Naive B cell (primary cell): ENCODE measurements around the gene CHD6. TPM values are rescaled to one million over a fixed set of nuclear protein-coding genes. Genes with fewer than 3 reads are reported as not detected.

Experiments
- ATAC-seq, 2 donors: fragments of 150-1000 bp; cut with Tn5 transposase; 2 replicates each; pipeline ENCODE4 v1.10.0; 2021; ENCODE audit warnings: low read depth in 2 of 2, mild to moderate bottlenecking in 2 of 2, moderate library complexity in 2 of 2
- DNase-seq: peaks from one replicate; pipeline ENCODE4 v3.0.0; 2022
- H3K27ac Mint-ChIP-seq, 6 donors: one replicate each; pipeline ENCODE4 v1.8.0; 2020 to 2022; ENCODE audit warnings: mild to moderate bottlenecking in 6 of 6, mixed read lengths in 6 of 6, moderate library complexity in 5 of 6, inconsistent platforms in 2 of 6
- H3K27me3 Mint-ChIP-seq, 3 donors: one replicate each; pipeline ENCODE4 v1.8.0; 2021 to 2022; ENCODE audit warnings: mixed read lengths in 3 of 3, mild to moderate bottlenecking in 1 of 3
- H3K36me3 Mint-ChIP-seq, 2 donors: one replicate each; pipeline ENCODE4 v1.8.0; 2020 to 2022; ENCODE audit warnings: mixed read lengths in 2 of 2, inconsistent platforms in 1 of 2, mild to moderate bottlenecking in 1 of 2
- H3K4me1 Mint-ChIP-seq, 3 donors: one replicate each; pipeline ENCODE4 v1.8.0; 2020 to 2022; ENCODE audit warnings: mixed read lengths in 3 of 3, inconsistent platforms in 1 of 3, mild to moderate bottlenecking in 1 of 3, moderate library complexity in 1 of 3
- H3K4me3 Mint-ChIP-seq, 8 donors: one replicate each; pipeline ENCODE4 v1.8.0; 2020 to 2022; ENCODE audit warnings: mild to moderate bottlenecking in 8 of 8, mixed read lengths in 8 of 8, moderate library complexity in 8 of 8, inconsistent platforms in 2 of 8
- H3K9me3 Mint-ChIP-seq, 7 donors: one replicate each; pipeline ENCODE4 v1.8.0; 2020 to 2022; ENCODE audit warnings: mixed read lengths in 7 of 7, mild to moderate bottlenecking in 5 of 7, inconsistent platforms in 2 of 7, moderate library complexity in 1 of 7
- polyA plus RNA-seq, 6 donors: library from polyadenylated mRNA; unstranded; fragments of 300-500 nt; fragmentation: Illumina TruSeq; gene quantifications; one replicate each; pipeline ENCODE4 v1.2.3, GENCODE V29; 2021; ENCODE audit warnings: low read depth in 6 of 6

Gene CHD6
- polyA plus RNA-seq, 6 donors from 2014 or later = 30.5 to 82.8 (median 51.9) TPM

DNA sequence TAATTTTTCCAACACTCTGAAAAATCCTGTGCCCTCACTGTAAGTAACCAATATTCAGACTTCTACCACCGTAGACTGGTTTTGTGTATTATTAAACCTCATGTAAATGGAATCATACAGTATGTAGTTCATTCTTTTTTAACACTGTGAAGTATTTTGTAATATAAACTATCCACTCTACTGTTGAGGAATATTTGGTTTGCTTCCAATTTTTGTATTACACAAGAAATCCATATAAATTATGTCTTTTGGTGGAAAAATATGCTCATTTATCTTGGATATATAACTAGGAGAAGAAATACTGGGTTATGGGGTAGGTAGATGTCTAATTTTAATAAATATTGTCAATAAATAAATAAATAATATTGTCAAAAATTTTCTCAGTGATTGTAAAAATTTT lies 116.8 kb downstream of the CHD6 start:
- Mint-ChIP-seq H3K4me1 (peaks cover 0 to 4% (median 0%) of the 10 kb centered on the region in 3 donors), H3K27me3 (no peaks in the 10 kb centered on the region), H3K27ac (no peak overlapping the region), H3K9me3 (peaks cover 4 to 17% (median 6%) of the 10 kb centered on the region in 7 donors), H3K4me3 (no peak overlapping the region), H3K36me3 (peaks cover 33 to 38% of the 10 kb centered on the region in 2 donors)
- DNase-seq (no peak), ATAC-seq (no peak)

- ATAC-seq = no peak
- Mint-ChIP-seq H3K27ac (peak overlapping the region in 1 of 6 donors; percentile 57), H3K27me3 (no peaks in the 10 kb centered on the region), H3K4me1 (peaks cover 0 to 4% (median 0%) of the 10 kb centered on the region in 3 donors), H3K36me3 (peaks cover 22 to 27% of the 10 kb centered on the region in 2 donors), H3K4me3 (no peak overlapping the region), H3K9me3 (peaks cover 0 to 5% (median 0%) of the 10 kb centered on the region in 7 donors)
- no peak for DNase-seq
Measured at GRCh38 chr20:41499961-41500725, 118.0 kb downstream of the CHD6 start.

- H3K4me1 Mint-ChIP-seq = peaks cover 0 to 3% (median 0%) of the 10 kb centered on the region in 3 donors
- H3K9me3 Mint-ChIP-seq = no peaks in the 10 kb centered on the region
- no peaks in the 10 kb centered on the region for H3K27me3 Mint-ChIP-seq
- no peak for DNase-seq
- H3K4me3 Mint-ChIP-seq = no peak overlapping the region
- H3K27ac Mint-ChIP-seq = peak overlapping the region in 2 of 6 donors; percentile 18 to 44
- ATAC-seq = no peak
- H3K36me3 Mint-ChIP-seq = peaks cover 17 to 23% of the 10 kb centered on the region in 2 donors
Measured at GRCh38 chr20:41499064-41499463, 119.1 kb downstream of the CHD6 start.

DNA sequence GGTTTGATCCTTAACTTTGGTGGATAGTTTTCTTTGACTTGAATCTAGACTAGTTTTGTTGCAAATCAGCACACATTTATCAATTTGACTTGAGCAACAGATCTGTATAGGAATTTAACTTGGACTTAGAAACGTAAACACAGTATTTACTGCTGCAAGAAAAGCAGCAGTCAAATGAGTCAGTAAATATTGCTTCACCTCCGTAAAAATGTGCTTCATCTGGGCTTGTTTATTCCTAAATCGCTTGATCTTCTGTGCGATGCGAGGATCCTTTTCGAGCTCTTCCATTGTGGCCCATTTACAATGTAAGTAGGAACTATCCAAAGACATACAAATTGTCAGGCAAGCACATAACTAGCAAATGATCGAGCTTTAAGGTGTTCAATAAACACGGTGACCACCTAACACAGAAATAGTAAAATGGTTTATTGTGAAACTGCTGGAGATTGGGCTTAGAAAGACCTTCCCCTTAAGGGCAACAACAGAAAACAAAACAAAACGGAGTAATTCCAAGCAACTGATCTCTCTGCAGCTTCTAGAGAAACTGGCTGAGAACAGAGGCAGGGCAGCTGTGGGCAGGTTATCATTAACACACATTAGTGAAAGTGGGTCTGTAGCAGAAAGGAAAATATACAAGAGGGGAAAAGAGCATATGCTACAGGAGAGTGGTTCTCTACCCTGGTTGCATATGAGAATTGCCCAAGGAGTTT lies 120.8 kb downstream of the CHD6 start:
- no peak overlapping the region for H3K4me3 Mint-ChIP-seq
- H3K27me3 Mint-ChIP-seq = no peaks in the 10 kb centered on the region
- H3K4me1 Mint-ChIP-seq = no peaks in the 10 kb centered on the region
- ATAC-seq (no peak), DNase-seq (no peak)
- H3K27ac Mint-ChIP-seq = no peak overlapping the region
- no peaks in the 10 kb centered on the region for H3K9me3 Mint-ChIP-seq
- H3K36me3 Mint-ChIP-seq = peaks cover 23 to 32% of the 10 kb centered on the region in 2 donors

GRCh38 chr20:41494451-41494850 lies 123.7 kb downstream of the CHD6 start:
- H3K36me3 Mint-ChIP-seq = peaks cover 34 to 55% of the 10 kb centered on the region in 2 donors

DNA sequence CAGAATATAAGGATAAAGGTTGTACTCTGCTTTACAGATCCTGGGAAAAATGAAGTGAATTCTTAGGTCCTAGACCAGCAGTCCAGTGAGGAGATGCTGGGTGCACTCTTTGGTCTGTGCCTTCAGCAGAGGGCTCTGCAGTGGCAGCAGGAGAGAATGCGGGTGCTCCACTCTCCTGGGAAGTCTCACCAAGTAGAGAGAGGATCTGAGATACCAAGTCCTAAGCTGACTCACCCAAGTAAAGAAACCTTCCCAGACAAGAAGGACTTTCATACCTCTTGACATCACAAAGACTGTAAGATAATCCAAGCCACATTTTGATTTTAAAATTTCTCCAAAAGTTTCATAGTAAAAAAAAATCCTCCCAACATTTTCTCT lies 134.6 kb downstream of the CHD6 start:
- DNase-seq = no peak
- Mint-ChIP-seq H3K27me3 (no peaks in the 10 kb centered on the region), H3K4me3 (no peak overlapping the region), H3K9me3 (no peaks in the 10 kb centered on the region), H3K4me1 (peaks cover 4 to 10% (median 6%) of the 10 kb centered on the region in 3 donors), H3K27ac (peak overlapping the region in 1 of 6 donors; percentile 49), H3K36me3 (peaks cover 39 to 54% of the 10 kb centered on the region in 2 donors)
- ATAC-seq = no peak

More at GRCh38 chr20:41494451-41494850, 123.7 kb downstream of the CHD6 start:
- Mint-ChIP-seq H3K27me3 (no peaks in the 10 kb centered on the region), H3K9me3 (no peaks in the 10 kb centered on the region), H3K27ac (peak overlapping the region in 1 of 6 donors; percentile 29), H3K4me1 (no peaks in the 10 kb centered on the region), H3K4me3 (peak overlapping the region in 1 of 8 donors; percentile 15)
- ATAC-seq (no peak), DNase-seq (no peak)

- Mint-ChIP-seq H3K27me3 (no peaks in the 10 kb centered on the region), H3K27ac (peak overlapping the region in 2 of 6 donors; percentile 38 to 49), H3K4me1 (peaks cover 4 to 10% (median 9%) of the 10 kb centered on the region in 3 donors), H3K9me3 (no peaks in the 10 kb centered on the region), H3K36me3 (peaks cover 39 to 56% of the 10 kb centered on the region in 2 donors), H3K4me3 (no peak overlapping the region)
- ATAC-seq (no peak), DNase-seq (no peak)
Measured at GRCh38 chr20:41482647-41483552, 135.3 kb downstream of the CHD6 start.

GRCh38 chr20:41480054-41480770 lies 138.0 kb downstream of the CHD6 start:
- H3K27ac Mint-ChIP-seq = peak overlapping the region in 5 of 6 donors; percentile 7 to 81 (median 39)
- H3K9me3 Mint-ChIP-seq = no peaks in the 10 kb centered on the region
- DNase-seq = no peak
- peaks cover 13 to 22% (median 21%) of the 10 kb centered on the region in 3 donors for H3K4me1 Mint-ChIP-seq
- peaks cover 18 to 37% of the 10 kb centered on the region in 2 donors for H3K36me3 Mint-ChIP-seq
- H3K27me3 Mint-ChIP-seq = no peaks in the 10 kb centered on the region
- H3K4me3 Mint-ChIP-seq = no peak overlapping the region
- peak in 1 of 2 donors; percentile 45 for ATAC-seq

DNA sequence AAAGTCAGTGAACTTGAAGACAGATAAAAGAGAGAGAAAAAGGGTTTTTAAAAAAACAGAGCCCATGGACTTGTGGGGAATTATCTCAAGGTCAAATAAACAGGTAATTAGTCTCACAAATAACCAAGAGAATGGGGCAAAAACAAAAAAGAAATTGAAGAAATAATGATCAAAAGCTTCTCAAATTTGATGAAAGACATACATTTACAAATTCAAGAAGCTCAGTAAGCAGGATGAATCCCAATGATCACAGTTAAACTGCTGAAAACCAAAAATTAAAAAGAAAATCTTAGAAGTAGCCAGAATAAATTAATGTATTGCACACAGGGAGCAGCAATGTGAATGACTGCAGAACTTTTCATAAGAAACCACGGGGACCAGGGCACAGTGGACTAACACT lies 139.1 kb downstream of the CHD6 start:
- ATAC-seq (no peak), DNase-seq (no peak)
- Mint-ChIP-seq H3K36me3 (peaks cover 18 to 30% of the 10 kb centered on the region in 2 donors), H3K4me1 (peaks cover 15 to 24% (median 23%) of the 10 kb centered on the region in 3 donors), H3K4me3 (no peak overlapping the region), H3K27me3 (no peaks in the 10 kb centered on the region), H3K9me3 (no peaks in the 10 kb centered on the region), H3K27ac (peak overlapping the region in 3 of 6 donors; percentile 31 to 80 (median 76))

GRCh38 chr20:41478026-41478425 lies 140.2 kb downstream of the CHD6 start:
- H3K36me3 Mint-ChIP-seq = peaks cover 22 to 36% of the 10 kb centered on the region in 2 donors
- H3K9me3 Mint-ChIP-seq = no peaks in the 10 kb centered on the region
- H3K27ac Mint-ChIP-seq = peak overlapping the region in 2 of 6 donors; percentile 16 to 36
- peaks cover 15 to 24% (median 23%) of the 10 kb centered on the region in 3 donors for H3K4me1 Mint-ChIP-seq
- peak overlapping the region in 1 of 8 donors; percentile 22 for H3K4me3 Mint-ChIP-seq
- no peaks in the 10 kb centered on the region for H3K27me3 Mint-ChIP-seq
- ATAC-seq (no peak), DNase-seq (no peak)

- no peaks in the 10 kb centered on the region for H3K9me3 Mint-ChIP-seq
- ATAC-seq (no peak), DNase-seq (no peak)
- peaks cover 31 to 43% of the 10 kb centered on the region in 2 donors for H3K36me3 Mint-ChIP-seq
- no peaks in the 10 kb centered on the region for H3K27me3 Mint-ChIP-seq
- no peak overlapping the region for H3K27ac Mint-ChIP-seq
- H3K4me1 Mint-ChIP-seq = peaks cover 15 to 24% (median 23%) of the 10 kb centered on the region in 3 donors
- no peak overlapping the region for H3K4me3 Mint-ChIP-seq
Measured at GRCh38 chr20:41476446-41476845, 141.7 kb downstream of the CHD6 start.

GRCh38 chr20:41476013-41476441 lies 142.2 kb downstream of the CHD6 start:
- Mint-ChIP-seq H3K4me3 (no peak overlapping the region), H3K27me3 (no peaks in the 10 kb centered on the region), H3K4me1 (peaks cover 15 to 24% (median 23%) of the 10 kb centered on the region in 3 donors), H3K9me3 (no peaks in the 10 kb centered on the region), H3K36me3 (peaks cover 31 to 43% of the 10 kb centered on the region in 2 donors), H3K27ac (peak overlapping the region in 1 of 6 donors; percentile 41)
- ATAC-seq (no peak), DNase-seq (no peak)
